Osteoblast (primary cell): ENCODE results near the gene INTU. TPM values are rescaled to one million over a fixed set of nuclear protein-coding genes. Genes with fewer than 3 reads are reported as not detected.
A peak's percentile ranks its signal among the peaks of the same experiment; 100 is the strongest.
"Not testable (repeated sequence)": the region's sequence is repeated elsewhere in the genome, so short reads cannot be mapped to it uniquely, and the experiment has no call there.

ENCODE experiments used
- DNase-seq: peaks from one replicate; pipeline ENCODE4 v3.0.0; 2011; ENCODE audit warnings: low spot score, mixed read lengths; ENCODE audit not compliant: insufficient read length; ENCODE audit errors: missing footprints
- H2AFZ ChIP-seq: 2 replicates; pipeline ENCODE4 v1.6.0; 2011; ENCODE audit warnings: mild to moderate bottlenecking, low read length
- H3K27ac ChIP-seq: 2 replicates; pipeline ENCODE4 v1.5.1; 2011; ENCODE audit warnings: mild to moderate bottlenecking, low read depth, low read length, moderate library complexity
- H3K27me3 ChIP-seq: 2 replicates; pipeline ENCODE4 v1.6.0; 2012; ENCODE audit warnings: mild to moderate bottlenecking, control low read depth, inconsistent platforms, low read length, moderate library complexity; ENCODE audit not compliant: insufficient read depth
- H3K36me3 ChIP-seq: 2 replicates; pipeline ENCODE4 v1.5.1; 2011; ENCODE audit warnings: mild to moderate bottlenecking, low read length, control low read depth, moderate library complexity; ENCODE audit not compliant: insufficient read depth
- H3K4me1 ChIP-seq: 2 replicates; pipeline ENCODE4 v1.5.1; 2011; ENCODE audit warnings: mild to moderate bottlenecking, low read length, control low read depth, moderate library complexity; ENCODE audit not compliant: insufficient read depth
- H3K4me2 ChIP-seq: 2 replicates; pipeline ENCODE4 v1.6.0; 2011; ENCODE audit warnings: mild to moderate bottlenecking, low read length; ENCODE audit not compliant: insufficient read depth
- H3K4me3 ChIP-seq: fragments of 200-600 bp; sonication (generic); 3 replicates; pipeline ENCODE4 v1.5.1; 2012; ENCODE audit warnings: mild to moderate bottlenecking, low read length, inconsistent platforms; ENCODE audit not compliant: insufficient read depth
- H3K79me2 ChIP-seq: 2 replicates; pipeline ENCODE4 v1.6.0; 2012; ENCODE audit warnings: mild to moderate bottlenecking, low read length, control low read depth, inconsistent platforms; ENCODE audit not compliant: insufficient read depth
- H3K9me3 ChIP-seq: 2 replicates; pipeline ENCODE4 v1.5.1; 2011; ENCODE audit warnings: low read depth, low read length, control low read depth
- H4K20me1 ChIP-seq: 2 replicates; pipeline ENCODE4 v1.6.0; 2012; ENCODE audit warnings: mild to moderate bottlenecking, low read length, control low read depth; ENCODE audit not compliant: insufficient read depth
- CTCF ChIP-seq: IDR thresholded peaks from 2 replicates; pipeline ENCODE4 v1.5.1; 2011; ENCODE audit warnings: mild to moderate bottlenecking, low read depth, low read length, moderate library complexity; ENCODE audit errors: extremely low read depth
- total RNA-seq: library from RNA; depleted of rRNA; stranded (reverse); fragments of >200 nt; gene quantifications from 2 replicates; pipeline ENCODE4 v1.2.3, GENCODE V29; 2012

The INTU gene
- total RNA-seq: 7.6 and 8.3 TPM in 2 replicates

GRCh38 chr4:127632420-127633403 is at the start of gene INTU:
TSS of gene INTU (plus strand) at chr4:127632957. CDS start at chr4:127633035, 78 bp downstream.
- Histone ChIP-seq H3K79me2 (peaks cover 5% of the 10 kb centered on the region), H3K27me3 (no peaks in the 10 kb centered on the region), H3K9me3 (no peaks in the 10 kb centered on the region), H3K4me2 (peak within 1 kb of the TSS; percentile 95), H2AFZ (peak within 1 kb of the TSS; percentile 98), H3K4me3 (peak within 1 kb of the TSS; percentile 83), H3K27ac (peak within 1 kb of the TSS; percentile 81), H4K20me1 (no peaks in the 10 kb centered on the region), H3K36me3 (no peaks in the 10 kb centered on the region), H3K4me1 (peaks cover 11% of the 10 kb centered on the region)
- DNase-seq: peak; percentile 93
- no peak for TF ChIP-seq CTCF

- H3K27ac ChIP-seq, H3K4me1 ChIP-seq, DNase-seq, H3K27me3 ChIP-seq, H3K36me3 ChIP-seq, H3K9me3 ChIP-seq, H3K4me3 ChIP-seq, H4K20me1 ChIP-seq, H3K79me2 ChIP-seq, H3K4me2 ChIP-seq, H2AFZ ChIP-seq: not testable (repeated sequence)
Measured at GRCh38 chr4:127586496-127586895, 46.3 kb upstream of the INTU start.

GRCh38 chr4:127586922-127587571 is 45.7 kb upstream of the INTU start:
- H3K27me3 ChIP-seq: no peaks in the 10 kb centered on the region
- peak; percentile 85 for DNase-seq
- TF ChIP-seq CTCF: peak; percentile 61
- H3K36me3 ChIP-seq: no peaks in the 10 kb centered on the region
- no peak overlapping the region for H3K4me3 ChIP-seq
- no peak overlapping the region for H2AFZ ChIP-seq
- no peaks in the 10 kb centered on the region for H3K79me2 ChIP-seq
- H3K4me2 ChIP-seq: no peak overlapping the region
- no peaks in the 10 kb centered on the region for H4K20me1 ChIP-seq
- no peak overlapping the region for H3K27ac ChIP-seq
- no peaks in the 10 kb centered on the region for H3K4me1 ChIP-seq
- no peaks in the 10 kb centered on the region for H3K9me3 ChIP-seq

GRCh38 chr4:127589153-127589552 is 43.6 kb upstream of the INTU start:
- not testable (repeated sequence) for DNase-seq, H4K20me1 ChIP-seq, H3K4me2 ChIP-seq, H3K79me2 ChIP-seq, H3K36me3 ChIP-seq, H2AFZ ChIP-seq, H3K9me3 ChIP-seq, H3K27ac ChIP-seq, H3K27me3 ChIP-seq, H3K4me3 ChIP-seq, H3K4me1 ChIP-seq
